HL-60 (cell line): ENCODE measurements around the gene CPT1A.

Experiments
- DNase-seq, 2 experiments: peaks; one replicate each; pipeline ENCODE4 v3.0.0-alpha.2; 2010 to 2020; ENCODE audit warnings: low read depth in 1 of 2, low spot score in 1 of 2
- H3K27ac ChIP-seq: fragments of 250-450 bp; sonication (Bioruptor Pico); replicated peaks from 2 replicates; pipeline ENCODE4 v1.5.1; 2020; ENCODE audit warnings: mild to moderate bottlenecking, moderate library complexity
- H3K27me3 ChIP-seq: fragments of 250-450 bp; sonication (Bioruptor Pico); 2 replicates; pipeline ENCODE4 v1.5.1; 2021; ENCODE audit warnings: mild to moderate bottlenecking, moderate library complexity; ENCODE audit not compliant: insufficient read depth, poor library complexity, severe bottlenecking
- H3K4me3 ChIP-seq: replicated peaks from 2 replicates; pipeline ENCODE4 v1.5.1; 2011; ENCODE audit warnings: mild to moderate bottlenecking, control low read depth, low read length; ENCODE audit not compliant: insufficient read depth
- CTCF ChIP-seq: IDR thresholded peaks from one replicate; pipeline ENCODE4 v1.5.1; 2011; ENCODE audit warnings: low read length, control low read depth, inconsistent platforms; ENCODE audit not compliant: insufficient read depth
- GABPA ChIP-seq: IDR thresholded peaks from 2 replicates; pipeline ENCODE4 v1.6.1; 2012; ENCODE audit warnings: low read depth
- POLR2AphosphoS5 ChIP-seq: IDR thresholded peaks from 2 replicates; pipeline ENCODE4 v1.6.1; 2012; ENCODE audit warnings: low read depth
- REST ChIP-seq: IDR thresholded peaks from 2 replicates; pipeline ENCODE4 v1.6.1; 2012; ENCODE audit warnings: low read depth; ENCODE audit not compliant: insufficient replicate concordance
- SPI1 ChIP-seq: IDR thresholded peaks from 2 replicates; pipeline ENCODE4 v1.6.1; 2012; ENCODE audit warnings: low read depth, mild to moderate bottlenecking, borderline replicate concordance

Gene CPT1A

GRCh38 chr11:68878022-68878421 lies 36.3 kb upstream of the CPT1A start:
- Histone ChIP-seq H3K4me3 (no peak overlapping the region), H3K27ac (no peak overlapping the region), H3K27me3 (no peaks in the 10 kb centered on the region)
- no peak for DNase-seq
- TF ChIP-seq SPI1 (no peak), POLR2AphosphoS5 (no peak)

- no peak for DNase-seq
Observed at GRCh38 chr11:68872216-68873003, 30.7 kb upstream of the CPT1A start.

DNA sequence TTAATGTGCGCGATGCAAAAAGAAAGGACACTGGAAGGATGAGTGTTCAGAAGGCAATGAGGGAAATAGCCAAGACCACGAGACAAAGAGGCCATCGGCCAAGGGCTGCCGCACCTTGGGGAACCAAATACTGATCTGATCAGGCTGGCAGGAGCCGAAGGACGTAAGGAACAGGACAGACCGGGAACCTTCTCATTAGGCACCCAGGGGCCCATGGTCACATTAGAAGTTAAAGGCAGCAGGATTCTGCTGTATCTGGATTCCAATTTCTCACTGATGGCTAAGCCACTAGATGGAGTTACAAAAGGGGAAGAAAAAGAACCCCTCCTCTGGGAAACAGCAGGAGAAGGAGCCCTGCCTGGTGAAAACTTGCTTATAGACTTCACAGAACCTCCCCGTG lies 28.8 kb upstream of the CPT1A start:
- H3K4me3 ChIP-seq, result peak overlapping the region; percentile 39; the same call in 1 of the 2 replicates
- H3K27me3 ChIP-seq, result no peaks in the 10 kb centered on the region
- TF ChIP-seq CTCF (no peak), GABPA (no peak), REST (no peak)
- peak in 1 of 2 experiments; percentile 11 for DNase-seq
- H3K27ac ChIP-seq, result no peak overlapping the region

More at GRCh38 chr11:68872216-68873003, 30.7 kb upstream of the CPT1A start:
- Histone ChIP-seq H3K27ac (no peak overlapping the region), H3K4me3 (no peak overlapping the region), H3K27me3 (no peaks in the 10 kb centered on the region)
- no peak for TF ChIP-seq GABPA
- TF ChIP-seq SPI1, result no peak
- no peak for TF ChIP-seq POLR2AphosphoS5
- TF ChIP-seq REST, result no peak
- TF ChIP-seq CTCF, result no peak

- Histone ChIP-seq H3K27ac (no peak overlapping the region), H3K4me3 (no peak overlapping the region), H3K27me3 (no peaks in the 10 kb centered on the region)
- no peak for DNase-seq
- TF ChIP-seq REST (no peak), SPI1 (no peak), GABPA (no peak), CTCF (no peak), POLR2AphosphoS5 (no peak)
Observed at GRCh38 chr11:68868221-68868835, 26.6 kb upstream of the CPT1A start.
